ENCODE measurements around the gene RSPH9.

RSPH9 gene

GRCh38 chr6:43714311-43715055 is 69.6 kb downstream of the RSPH9 start:
- no peak for DNase-seq

- no peak for DNase-seq
Observed at GRCh38 chr6:43715056-43715788, 70.4 kb downstream of the RSPH9 start.

- no peak for DNase-seq
Observed at GRCh38 chr6:43716099-43716498, 71.3 kb downstream of the RSPH9 start.

DNA sequence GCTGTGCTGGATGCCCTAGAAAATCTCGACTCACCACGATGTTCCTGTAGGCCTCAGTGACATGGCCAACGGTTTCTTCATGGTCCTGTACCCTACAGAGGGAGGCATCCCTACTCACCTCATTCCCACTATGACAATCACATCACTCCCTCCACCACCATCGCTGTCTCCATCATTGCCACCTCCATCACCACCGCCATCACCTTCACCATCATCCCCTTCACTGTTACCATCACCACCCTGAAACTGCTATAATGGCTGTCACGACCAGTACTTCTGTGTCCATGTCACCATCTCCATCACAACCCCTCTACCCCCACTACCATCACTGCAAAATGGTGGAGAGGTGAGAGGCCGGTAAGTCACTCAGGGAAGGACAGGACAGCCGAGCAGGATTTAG is 72.6 kb downstream of the RSPH9 start:
- no peak for DNase-seq

DNA sequence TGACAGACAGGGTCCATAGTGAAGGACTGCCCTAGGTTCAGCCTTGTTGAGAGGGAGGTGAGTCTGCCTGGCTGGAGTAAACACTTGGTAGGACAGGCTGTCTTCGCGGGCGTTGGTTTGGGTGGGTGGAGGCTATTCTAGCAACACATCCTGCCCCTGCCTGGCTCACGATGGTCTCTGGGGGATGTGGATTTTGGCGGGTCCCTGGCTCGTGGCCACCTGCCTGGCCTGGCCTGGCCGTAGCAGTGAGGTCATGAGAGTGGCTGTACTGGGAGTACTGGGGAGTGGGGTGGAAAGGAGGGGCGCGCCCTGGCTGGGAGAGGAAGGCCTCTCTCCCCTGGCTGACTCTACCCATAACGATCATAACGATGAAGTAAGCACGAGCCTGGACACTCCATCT is 73.0 kb downstream of the RSPH9 start:
- DNase-seq, result no peak

DNA sequence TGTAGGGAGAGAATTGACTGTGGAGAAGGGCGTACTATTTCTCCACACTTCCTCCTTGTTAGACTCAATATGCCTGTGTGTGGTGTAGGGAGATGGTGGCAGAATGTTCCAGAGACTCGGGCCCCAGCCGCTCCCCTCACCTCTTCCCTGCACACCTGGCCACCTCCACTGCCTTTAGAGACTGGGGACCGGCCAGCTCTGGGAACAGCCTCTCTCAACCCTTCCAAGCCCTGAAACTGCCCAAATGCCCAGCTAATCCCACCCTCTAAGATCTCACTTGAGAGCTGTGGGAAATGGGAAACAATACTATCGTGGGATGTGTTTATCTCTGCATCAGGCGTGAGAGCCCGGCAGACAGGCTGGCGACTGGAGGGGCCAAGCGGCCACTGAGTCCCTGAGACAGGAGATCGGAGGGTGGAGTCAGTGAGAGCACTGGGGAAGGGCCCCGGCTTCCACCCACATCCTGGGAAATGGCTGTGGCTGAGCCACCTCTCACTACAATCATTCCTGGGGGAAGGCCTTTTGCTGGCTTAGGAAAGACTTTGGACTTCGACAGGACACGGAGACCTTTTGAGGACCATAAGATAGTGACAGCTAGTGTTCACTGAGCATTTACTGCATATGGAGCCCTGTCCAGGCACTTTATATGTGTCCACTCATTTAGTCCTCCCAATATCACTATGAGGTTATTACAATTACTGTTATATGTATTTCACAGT is 73.7 kb downstream of the RSPH9 start:
- DNase-seq, result no peak

DNA sequence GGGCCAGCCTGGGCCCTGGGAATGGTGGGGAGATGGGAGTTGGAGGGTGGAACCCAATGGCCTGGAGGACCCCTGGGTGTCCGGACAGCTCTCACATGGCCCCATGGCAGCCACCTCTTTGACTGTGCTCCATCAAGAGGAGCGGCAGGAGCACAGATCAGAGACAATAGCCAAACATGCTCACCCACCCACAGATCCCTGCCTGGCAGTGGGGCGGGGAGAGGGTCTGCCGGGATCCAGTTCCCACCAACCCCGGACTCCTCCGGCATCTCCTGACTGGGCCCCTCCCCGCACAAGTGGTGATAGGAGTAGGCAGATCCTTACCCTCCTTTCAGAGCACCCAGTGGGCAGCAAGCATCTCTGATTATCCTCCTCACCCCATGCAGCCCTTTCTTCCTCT is 74.7 kb downstream of the RSPH9 start:
- no peak for DNase-seq

DNA sequence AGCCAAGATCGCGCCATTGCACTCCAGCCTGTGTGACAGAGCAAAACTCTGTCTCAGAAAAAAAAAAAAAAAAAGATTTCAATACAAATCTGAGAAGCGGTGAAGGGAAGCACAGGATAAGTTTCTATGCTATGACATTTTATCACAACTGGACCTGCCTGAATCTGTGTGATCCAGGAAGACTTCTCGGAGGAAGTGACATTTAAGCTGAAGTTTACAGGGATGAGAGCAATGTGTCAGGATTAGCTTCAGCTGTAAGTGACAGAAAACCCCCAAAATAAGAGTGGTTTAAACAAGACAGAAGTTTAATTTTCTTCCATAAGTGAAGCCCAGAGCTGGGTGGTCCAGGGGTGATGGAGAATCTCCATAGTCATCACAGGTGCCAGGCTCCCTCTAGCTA is 76.2 kb downstream of the RSPH9 start:
- DNase-seq, result no peak
